Retinal pigment epithelial cell (primary cell): ENCODE results near the gene BFSP1.

Source experiments
- DNase-seq: peaks from one replicate; pipeline ENCODE4 v3.0.0-alpha.2; 2010; ENCODE audit warnings: low read depth
- H3K4me3 ChIP-seq: 2 replicates; pipeline ENCODE4 v1.5.1; 2011; ENCODE audit warnings: mild to moderate bottlenecking, low read length, control low read depth, moderate library complexity
- CTCF ChIP-seq: conservative IDR thresholded peaks from 2 replicates; pipeline ENCODE4 v1.5.1; 2011; ENCODE audit warnings: low read depth, low read length, control low read depth, inconsistent platforms

Gene BFSP1

GRCh38 chr20:17511401-17511800 lies 19.8 kb downstream of the BFSP1 start:
- TF ChIP-seq CTCF = no peak
- H3K4me3 ChIP-seq = no peak overlapping the region
- DNase-seq = no peak

- no peak for TF ChIP-seq CTCF
- DNase-seq = no peak
- no peak overlapping the region for H3K4me3 ChIP-seq
These were observed 20.6 kb downstream of the BFSP1 start for GRCh38 chr20:17510548-17510947.

- no peak for TF ChIP-seq CTCF
- no peak overlapping the region for H3K4me3 ChIP-seq
- DNase-seq = no peak
These were observed 22.4 kb downstream of the BFSP1 start for GRCh38 chr20:17508756-17509155.

GRCh38 chr20:17507531-17507930 lies 23.6 kb downstream of the BFSP1 start:
- no peak for DNase-seq
- no peak for TF ChIP-seq CTCF
- H3K4me3 ChIP-seq = no peak overlapping the region

- no peak for DNase-seq
- TF ChIP-seq CTCF = no peak
- H3K4me3 ChIP-seq = no peak overlapping the region
These were observed 24.1 kb downstream of the BFSP1 start for GRCh38 chr20:17507032-17507431.

GRCh38 chr20:17505636-17506517 lies 25.3 kb downstream of the BFSP1 start:
- H3K4me3 ChIP-seq = peak overlapping the region; percentile 50
- DNase-seq = no peak
- no peak for TF ChIP-seq CTCF
